Vagina (tissue), 2 donors: ENCODE measurements around the gene PXDN.

Experiments used
- POLR2A ChIP-seq, 2 donors: fragments of 450-650 bp; IDR thresholded peaks; one replicate each; pipeline ENCODE4 v1.6.1; 2017; ENCODE audit warnings: antibody characterized with exemption in 2 of 2, mild to moderate bottlenecking in 2 of 2, moderate library complexity in 2 of 2
- POLR2AphosphoS5 ChIP-seq, 2 donors: sonication (generic); formaldehyde crosslinking; IDR thresholded peaks; one replicate each; pipeline ENCODE4 v1.9.0; 2017; ENCODE audit warnings: antibody characterized with exemption in 2 of 2, mild to moderate bottlenecking in 2 of 2, low read depth in 1 of 2; ENCODE audit not compliant: insufficient read depth in 1 of 2
- TF ChIP-seq, protein P1 (sequence below), 3 experiments: fragments of 450-650 bp in 2 of 3; fragments of 200-600 bp in 1 of 3; sonication (generic) in 1 of 3; IDR thresholded peaks; one replicate each; pipeline ENCODE4 v1.5.1; 2017 to 2019; ENCODE audit warnings: antibody characterized with exemption in 3 of 3, mild to moderate bottlenecking in 2 of 3, moderate library complexity in 2 of 3

DNA sequence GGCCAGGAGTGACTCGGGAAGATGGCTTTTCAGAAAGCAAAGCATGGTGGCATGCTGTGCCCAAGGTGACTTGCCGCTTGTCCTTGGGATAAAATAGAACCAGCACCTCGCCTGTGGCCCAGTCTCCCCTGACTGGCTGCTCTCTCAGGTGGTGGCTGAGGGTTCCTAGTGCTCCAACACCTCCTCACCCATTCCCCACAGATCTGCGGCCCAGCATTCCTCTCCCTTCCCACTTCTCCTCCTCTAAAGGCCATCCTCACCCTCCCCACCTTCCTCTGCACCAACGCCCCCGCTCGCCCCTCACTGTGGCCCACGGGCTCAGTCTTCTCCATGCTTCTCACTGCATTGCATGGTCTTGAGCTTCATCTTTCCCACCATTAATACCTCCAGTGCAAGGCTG, 132.4 kb downstream of the PXDN start:
- TF ChIP-seq, protein P1, sequence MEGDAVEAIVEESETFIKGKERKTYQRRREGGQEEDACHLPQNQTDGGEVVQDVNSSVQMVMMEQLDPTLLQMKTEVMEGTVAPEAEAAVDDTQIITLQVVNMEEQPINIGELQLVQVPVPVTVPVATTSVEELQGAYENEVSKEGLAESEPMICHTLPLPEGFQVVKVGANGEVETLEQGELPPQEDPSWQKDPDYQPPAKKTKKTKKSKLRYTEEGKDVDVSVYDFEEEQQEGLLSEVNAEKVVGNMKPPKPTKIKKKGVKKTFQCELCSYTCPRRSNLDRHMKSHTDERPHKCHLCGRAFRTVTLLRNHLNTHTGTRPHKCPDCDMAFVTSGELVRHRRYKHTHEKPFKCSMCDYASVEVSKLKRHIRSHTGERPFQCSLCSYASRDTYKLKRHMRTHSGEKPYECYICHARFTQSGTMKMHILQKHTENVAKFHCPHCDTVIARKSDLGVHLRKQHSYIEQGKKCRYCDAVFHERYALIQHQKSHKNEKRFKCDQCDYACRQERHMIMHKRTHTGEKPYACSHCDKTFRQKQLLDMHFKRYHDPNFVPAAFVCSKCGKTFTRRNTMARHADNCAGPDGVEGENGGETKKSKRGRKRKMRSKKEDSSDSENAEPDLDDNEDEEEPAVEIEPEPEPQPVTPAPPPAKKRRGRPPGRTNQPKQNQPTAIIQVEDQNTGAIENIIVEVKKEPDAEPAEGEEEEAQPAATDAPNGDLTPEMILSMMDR (IDR thresholded peaks at IDR 0.05) = no peak
- TF ChIP-seq POLR2AphosphoS5 (IDR thresholded peaks at IDR 0.05; ENCODE audit: insufficient read depth in 1 of 2, low read depth in 1 of 2) (no peak), POLR2A (IDR thresholded peaks at IDR 0.05) (no peak)
